ENCODE measurements around the gene RAB9A. TPM values are rescaled to one million over a fixed set of nuclear protein-coding genes. Genes with fewer than 3 reads are reported as not detected.
A peak's percentile ranks its signal among the peaks of the same experiment; 100 is the strongest.

The RAB9A gene
- total and polyA plus RNA-seq, 2 donors from 2014 or later: 31.1 to 33.7 TPM

- DNase-seq (no peak), FAIRE-seq (no peak)
- no peak overlapping the region for H3K9ac ChIP-seq (ENCODE audit: low read length in 3 of 3)
- no peak overlapping the region for H3K27ac ChIP-seq (ENCODE audit: low read depth in 2 of 2, low read length in 2 of 2)
- H3K4me3 ChIP-seq (ENCODE audit: low read length in 3 of 3): no peak overlapping the region
- H3K4me1 ChIP-seq (ENCODE audit: control insufficient read depth in 2 of 3, insufficient read depth in 2 of 3, low read depth in 1 of 3, low read length in 3 of 3): no peaks in the 10 kb centered on the region
- H3K9me3 ChIP-seq (ENCODE audit: control insufficient read depth in 2 of 3, insufficient read depth in 1 of 3, low read length in 3 of 3): no peaks in the 10 kb centered on the region
- TF ChIP-seq, protein P1, sequence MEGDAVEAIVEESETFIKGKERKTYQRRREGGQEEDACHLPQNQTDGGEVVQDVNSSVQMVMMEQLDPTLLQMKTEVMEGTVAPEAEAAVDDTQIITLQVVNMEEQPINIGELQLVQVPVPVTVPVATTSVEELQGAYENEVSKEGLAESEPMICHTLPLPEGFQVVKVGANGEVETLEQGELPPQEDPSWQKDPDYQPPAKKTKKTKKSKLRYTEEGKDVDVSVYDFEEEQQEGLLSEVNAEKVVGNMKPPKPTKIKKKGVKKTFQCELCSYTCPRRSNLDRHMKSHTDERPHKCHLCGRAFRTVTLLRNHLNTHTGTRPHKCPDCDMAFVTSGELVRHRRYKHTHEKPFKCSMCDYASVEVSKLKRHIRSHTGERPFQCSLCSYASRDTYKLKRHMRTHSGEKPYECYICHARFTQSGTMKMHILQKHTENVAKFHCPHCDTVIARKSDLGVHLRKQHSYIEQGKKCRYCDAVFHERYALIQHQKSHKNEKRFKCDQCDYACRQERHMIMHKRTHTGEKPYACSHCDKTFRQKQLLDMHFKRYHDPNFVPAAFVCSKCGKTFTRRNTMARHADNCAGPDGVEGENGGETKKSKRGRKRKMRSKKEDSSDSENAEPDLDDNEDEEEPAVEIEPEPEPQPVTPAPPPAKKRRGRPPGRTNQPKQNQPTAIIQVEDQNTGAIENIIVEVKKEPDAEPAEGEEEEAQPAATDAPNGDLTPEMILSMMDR (IDR thresholded peaks at IDR 0.05; ENCODE audit: borderline replicate concordance, extremely low read depth, insufficient read depth): no peak
- intact Hi-C loops (cut with DNase I): no loop called here
- H3K36me3 ChIP-seq (ENCODE audit: control insufficient read depth in 2 of 3, insufficient read depth in 3 of 3, low read length in 3 of 3): peaks cover under 1 to 18% (median 11%) of the 10 kb centered on the region in 3 donors
- H3K27me3 ChIP-seq (ENCODE audit: control insufficient read depth, insufficient read depth, low read length): no peaks in the 10 kb centered on the region
These were observed 65.8 kb downstream of the RAB9A start for GRCh38 chrX:13754765-13755164.

GRCh38 chrX:13755254-13755653 is 66.3 kb downstream of the RAB9A start:
- intact Hi-C loops (cut with DNase I): no loop called here
- Histone ChIP-seq H3K9me3 (ENCODE audit: control insufficient read depth in 2 of 3, insufficient read depth in 1 of 3, low read length in 3 of 3) (no peaks in the 10 kb centered on the region), H3K4me3 (ENCODE audit: low read length in 3 of 3) (no peak overlapping the region), H3K9ac (ENCODE audit: low read length in 3 of 3) (no peak overlapping the region), H3K4me1 (ENCODE audit: control insufficient read depth in 2 of 3, insufficient read depth in 2 of 3, low read depth in 1 of 3, low read length in 3 of 3) (no peaks in the 10 kb centered on the region), H3K36me3 (ENCODE audit: control insufficient read depth in 2 of 3, insufficient read depth in 3 of 3, low read length in 3 of 3) (peaks cover 0 to 18% (median 10%) of the 10 kb centered on the region in 3 donors), H3K27me3 (ENCODE audit: control insufficient read depth, insufficient read depth, low read length) (no peaks in the 10 kb centered on the region), H3K27ac (ENCODE audit: low read depth in 2 of 2, low read length in 2 of 2) (no peak overlapping the region)
- FAIRE-seq (no peak), DNase-seq (no peak)
- TF ChIP-seq, protein P1 (IDR thresholded peaks at IDR 0.05; ENCODE audit: borderline replicate concordance, extremely low read depth, insufficient read depth): no peak

DNA sequence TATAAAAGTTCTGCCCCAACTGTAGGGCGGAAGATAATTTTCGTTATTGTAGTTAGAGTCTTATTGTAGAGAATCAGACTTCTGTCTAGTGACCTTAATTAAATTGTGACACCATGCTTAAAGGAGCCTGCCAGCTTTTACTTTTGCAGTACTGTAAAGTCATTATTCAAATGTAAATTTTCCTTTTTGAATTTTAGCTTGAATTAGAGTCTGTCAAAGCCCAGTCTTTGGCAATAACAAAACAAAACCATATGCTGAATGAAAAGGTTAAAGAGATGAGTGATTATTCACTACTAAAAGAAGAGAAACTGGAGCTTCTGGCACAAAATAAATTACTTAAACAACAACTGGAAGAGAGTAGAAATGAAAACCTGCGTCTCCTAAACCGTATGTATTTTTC is 67.5 kb downstream of the RAB9A start:
- DNase-seq (no peak), FAIRE-seq (peak; percentile 70)
- H3K36me3 ChIP-seq (ENCODE audit: control insufficient read depth in 2 of 3, insufficient read depth in 3 of 3, low read length in 3 of 3): peaks cover 0 to 20% (median 8%) of the 10 kb centered on the region in 3 donors
- no peak overlapping the region for H3K4me3 ChIP-seq (ENCODE audit: low read length in 3 of 3)
- H3K27ac ChIP-seq (ENCODE audit: low read depth in 2 of 2, low read length in 2 of 2): no peak overlapping the region
- intact Hi-C loops (cut with DNase I): no loop called here
- no peaks in the 10 kb centered on the region for H3K9me3 ChIP-seq (ENCODE audit: control insufficient read depth in 2 of 3, insufficient read depth in 1 of 3, low read length in 3 of 3)
- H3K27me3 ChIP-seq (ENCODE audit: control insufficient read depth, insufficient read depth, low read length): no peaks in the 10 kb centered on the region
- no peak overlapping the region for H3K9ac ChIP-seq (ENCODE audit: low read length in 3 of 3)
- TF ChIP-seq, protein P1 (IDR thresholded peaks at IDR 0.05; ENCODE audit: borderline replicate concordance, extremely low read depth, insufficient read depth): no peak
- H3K4me1 ChIP-seq (ENCODE audit: control insufficient read depth in 2 of 3, insufficient read depth in 2 of 3, low read depth in 1 of 3, low read length in 3 of 3): no peaks in the 10 kb centered on the region

GRCh38 chrX:13759152-13759718 is 70.3 kb downstream of the RAB9A start:
- H3K4me1 ChIP-seq (ENCODE audit: control insufficient read depth in 2 of 3, insufficient read depth in 2 of 3, low read depth in 1 of 3, low read length in 3 of 3): no peaks in the 10 kb centered on the region
- H3K27me3 ChIP-seq (ENCODE audit: control insufficient read depth, insufficient read depth, low read length): no peaks in the 10 kb centered on the region
- TF ChIP-seq, protein P1 (IDR thresholded peaks at IDR 0.05; ENCODE audit: borderline replicate concordance, extremely low read depth, insufficient read depth): no peak
- no peak for FAIRE-seq
- no peak for DNase-seq
- no peak overlapping the region for H3K27ac ChIP-seq (ENCODE audit: low read depth in 2 of 2, low read length in 2 of 2)
- H3K9me3 ChIP-seq (ENCODE audit: control insufficient read depth in 2 of 3, insufficient read depth in 1 of 3, low read length in 3 of 3): no peaks in the 10 kb centered on the region
- no peak overlapping the region for H3K4me3 ChIP-seq (ENCODE audit: low read length in 3 of 3)
- H3K9ac ChIP-seq (ENCODE audit: low read length in 3 of 3): no peak overlapping the region
- peaks cover 0 to 19% (median 7%) of the 10 kb centered on the region in 3 donors for H3K36me3 ChIP-seq (ENCODE audit: control insufficient read depth in 2 of 3, insufficient read depth in 3 of 3, low read length in 3 of 3)
- intact Hi-C loops (cut with DNase I): no loop called here

All from kidney (tissue), 14 donors.